Measurements from ENCODE around the gene FLNB.

DNA sequence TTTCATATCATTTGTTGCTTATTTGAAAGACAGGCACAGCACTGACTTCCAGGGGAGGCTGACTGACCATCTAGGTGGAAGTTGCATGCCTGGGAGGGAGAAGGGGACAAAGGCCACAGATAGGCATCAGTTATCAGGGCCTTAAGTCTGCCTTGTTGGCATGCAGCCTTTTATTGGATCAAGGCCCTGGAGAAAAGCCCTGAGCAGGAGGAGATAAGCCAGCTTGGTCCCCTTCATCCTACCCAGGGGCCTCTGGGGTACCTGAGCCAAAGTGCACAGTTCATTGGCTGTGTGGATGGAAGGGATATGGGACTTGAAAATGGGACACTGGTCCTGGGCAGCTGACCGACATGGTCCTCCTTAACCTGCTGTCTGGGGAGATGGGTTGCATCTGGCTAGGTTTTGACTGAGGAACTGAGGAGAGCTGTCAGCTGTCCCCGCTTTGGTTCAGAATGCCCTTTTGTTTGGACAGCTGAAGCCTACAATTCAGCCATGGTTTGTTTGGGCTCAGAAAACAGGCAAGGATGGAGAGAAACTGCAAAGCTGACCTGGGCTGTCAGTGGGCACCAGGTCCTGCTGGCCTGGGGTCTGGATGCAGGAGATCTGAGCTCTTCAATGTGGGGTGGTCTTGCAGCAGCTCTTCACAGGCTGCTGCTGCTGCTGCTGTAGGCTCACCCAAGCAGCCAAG lies 60.0 kb downstream of the FLNB start:
- TF ChIP-seq CTCF (IDR thresholded peaks at IDR 0.05) = no peak
- TF ChIP-seq, protein P1, sequence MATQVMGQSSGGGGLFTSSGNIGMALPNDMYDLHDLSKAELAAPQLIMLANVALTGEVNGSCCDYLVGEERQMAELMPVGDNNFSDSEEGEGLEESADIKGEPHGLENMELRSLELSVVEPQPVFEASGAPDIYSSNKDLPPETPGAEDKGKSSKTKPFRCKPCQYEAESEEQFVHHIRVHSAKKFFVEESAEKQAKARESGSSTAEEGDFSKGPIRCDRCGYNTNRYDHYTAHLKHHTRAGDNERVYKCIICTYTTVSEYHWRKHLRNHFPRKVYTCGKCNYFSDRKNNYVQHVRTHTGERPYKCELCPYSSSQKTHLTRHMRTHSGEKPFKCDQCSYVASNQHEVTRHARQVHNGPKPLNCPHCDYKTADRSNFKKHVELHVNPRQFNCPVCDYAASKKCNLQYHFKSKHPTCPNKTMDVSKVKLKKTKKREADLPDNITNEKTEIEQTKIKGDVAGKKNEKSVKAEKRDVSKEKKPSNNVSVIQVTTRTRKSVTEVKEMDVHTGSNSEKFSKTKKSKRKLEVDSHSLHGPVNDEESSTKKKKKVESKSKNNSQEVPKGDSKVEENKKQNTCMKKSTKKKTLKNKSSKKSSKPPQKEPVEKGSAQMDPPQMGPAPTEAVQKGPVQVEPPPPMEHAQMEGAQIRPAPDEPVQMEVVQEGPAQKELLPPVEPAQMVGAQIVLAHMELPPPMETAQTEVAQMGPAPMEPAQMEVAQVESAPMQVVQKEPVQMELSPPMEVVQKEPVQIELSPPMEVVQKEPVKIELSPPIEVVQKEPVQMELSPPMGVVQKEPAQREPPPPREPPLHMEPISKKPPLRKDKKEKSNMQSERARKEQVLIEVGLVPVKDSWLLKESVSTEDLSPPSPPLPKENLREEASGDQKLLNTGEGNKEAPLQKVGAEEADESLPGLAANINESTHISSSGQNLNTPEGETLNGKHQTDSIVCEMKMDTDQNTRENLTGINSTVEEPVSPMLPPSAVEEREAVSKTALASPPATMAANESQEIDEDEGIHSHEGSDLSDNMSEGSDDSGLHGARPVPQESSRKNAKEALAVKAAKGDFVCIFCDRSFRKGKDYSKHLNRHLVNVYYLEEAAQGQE (IDR thresholded peaks at IDR 0.05; ENCODE audit: insufficient read depth in 1 of 2, low read depth in 2 of 2, low read length in 1 of 2) = no peak

Measured in Panc1 (cell line).